HEK293T (cell line): Measurements from ENCODE around the gene STAG1.
"Not testable (repeated sequence)": the region's sequence is repeated elsewhere in the genome, so short reads cannot be mapped to it uniquely, and the experiment has no call there.

Experiments used
- CTCF ChIA-PET: fragments of 350-600 bp; formaldehyde crosslinking; extraction: SDS; loops from one replicate; lab custom pipeline; 2021; ENCODE audit warnings: antibody characterized with exemption, inconsistent platforms; lab: Yijun Ruan, JAX
- POLR2A ChIA-PET: fragments of 350-600 bp; formaldehyde crosslinking; extraction: SDS; loops from one replicate; lab custom pipeline; 2020; ENCODE audit warnings: antibody characterized with exemption, inconsistent platforms; lab: Yijun Ruan, JAX
- DNase-seq: peaks from one replicate; pipeline ENCODE4 v3.0.0; 2012; ENCODE audit warnings: mixed read lengths; ENCODE audit errors: extremely low spot score
- ARNT ChIP-seq: fragments of 450-650 bp; IDR thresholded peaks from 2 replicates; pipeline ENCODE4 v1.6.1; 2017; ENCODE audit warnings: mild to moderate bottlenecking
- BHLHE40 ChIP-seq: fragments of 450-650 bp; IDR thresholded peaks from 2 replicates; pipeline ENCODE4 v1.6.1; 2016; ENCODE audit warnings: mild to moderate bottlenecking, moderate library complexity, borderline replicate concordance
- CTBP1 ChIP-seq: fragments of 450-650 bp; IDR thresholded peaks from 2 replicates; pipeline ENCODE4 v1.6.1; 2016; ENCODE audit warnings: borderline replicate concordance
- ELF4 ChIP-seq: fragments of 450-650 bp; IDR thresholded peaks from 2 replicates; pipeline ENCODE4 v1.6.1; 2017; ENCODE audit warnings: antibody characterized with exemption
- FOXA1 ChIP-seq: fragments of 450-650 bp; IDR thresholded peaks from 2 replicates; pipeline ENCODE4 v1.6.1; 2016; ENCODE audit warnings: mild to moderate bottlenecking
- FOXK2 ChIP-seq: fragments of 450-650 bp; IDR thresholded peaks from 2 replicates; pipeline ENCODE4 v1.6.1; 2016; ENCODE audit warnings: mild to moderate bottlenecking
- FOXM1 ChIP-seq: fragments of 450-650 bp; IDR thresholded peaks from 2 replicates; pipeline ENCODE4 v1.6.1; 2017; ENCODE audit warnings: mild to moderate bottlenecking, borderline replicate concordance
- HDGF ChIP-seq: fragments of 450-650 bp; IDR thresholded peaks from 2 replicates; pipeline ENCODE4 v1.6.1; 2017; ENCODE audit warnings: antibody characterized with exemption, borderline replicate concordance
- L3MBTL2 ChIP-seq: fragments of 450-650 bp; conservative IDR thresholded peaks from 2 replicates; pipeline ENCODE4 v1.6.1; 2016; ENCODE audit warnings: mild to moderate bottlenecking
- LEF1 ChIP-seq: fragments of 450-650 bp; IDR thresholded peaks from 2 replicates; pipeline ENCODE4 v1.6.1; 2017; ENCODE audit warnings: mild to moderate bottlenecking, borderline replicate concordance
- NFRKB ChIP-seq: fragments of 450-650 bp; IDR thresholded peaks from 2 replicates; pipeline ENCODE4 v1.6.1; 2016; ENCODE audit warnings: mild to moderate bottlenecking, moderate library complexity
- SP1 ChIP-seq: fragments of 450-650 bp; IDR thresholded peaks from 2 replicates; pipeline ENCODE4 v1.6.1; 2017
- SUZ12 ChIP-seq: fragments of 450-650 bp; IDR thresholded peaks from 2 replicates; pipeline ENCODE4 v1.6.1; 2016; ENCODE audit warnings: mild to moderate bottlenecking
- TARDBP ChIP-seq: fragments of 450-650 bp; IDR thresholded peaks from 2 replicates; pipeline ENCODE4 v1.6.1; 2016
- ZNF384 ChIP-seq: fragments of 450-650 bp; IDR thresholded peaks from 2 replicates; pipeline ENCODE4 v1.6.1; 2016
- TF ChIP-seq, protein P1 (sequence below): fragments of 450-650 bp; IDR thresholded peaks from 2 replicates; pipeline ENCODE4 v1.6.1; 2016

The STAG1 gene

DNA sequence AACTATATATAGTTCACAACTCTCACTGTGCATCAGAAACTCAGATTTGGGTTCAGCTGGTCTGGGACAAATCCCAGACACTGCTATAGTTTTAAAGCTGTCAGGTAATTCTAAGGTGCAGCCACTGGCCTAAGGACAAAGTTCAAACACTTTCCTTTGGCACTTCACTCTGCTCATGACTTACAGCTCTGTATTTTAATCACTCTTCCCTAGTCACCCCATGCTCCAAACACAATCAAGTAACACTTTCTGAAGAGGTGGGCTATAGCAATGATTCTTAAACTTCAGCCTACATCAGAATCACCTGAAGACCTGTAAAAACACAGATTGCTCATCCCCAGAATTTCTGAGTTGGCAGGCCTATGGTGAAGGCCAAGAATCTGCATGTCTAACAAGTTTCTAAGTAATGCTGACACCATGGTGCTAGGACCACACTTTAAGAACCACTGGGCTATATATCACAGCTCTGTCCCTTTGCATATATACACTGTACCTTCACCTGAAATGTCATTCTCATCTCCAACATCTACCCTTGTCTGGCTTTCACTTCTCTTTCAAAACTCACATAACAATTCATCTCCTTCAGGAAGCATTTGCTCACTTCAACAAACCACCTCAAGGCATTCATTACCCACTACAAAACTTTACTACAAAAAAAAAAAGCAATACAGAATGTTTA lies 21.4 kb downstream of the STAG1 start:
- ChIA-PET POLR2A (interaction anchor here (0.8 to 3.4 kb wide), 2 partner anchors 18 to 22 kb away, joined by 3 to 10 read pairs; partner anchors contain the start of gene STAG1), CTCF (interaction anchor here (0.9 kb wide), 1 partner anchor 22 kb away, joined by 4 read pairs; the partner anchor contains the start of gene STAG1)
- TF ChIP-seq BHLHE40 (no peak), FOXM1 (no peak), SUZ12 (no peak), ARNT (no peak), SP1 (no peak), L3MBTL2 (no peak), TARDBP (no peak), NFRKB (no peak), LEF1 (no peak), HDGF (no peak), CTBP1 (no peak), FOXA1 (no peak), FOXK2 (no peak), ZNF384 (no peak), ELF4 (no peak)
- TF ChIP-seq, protein P1, sequence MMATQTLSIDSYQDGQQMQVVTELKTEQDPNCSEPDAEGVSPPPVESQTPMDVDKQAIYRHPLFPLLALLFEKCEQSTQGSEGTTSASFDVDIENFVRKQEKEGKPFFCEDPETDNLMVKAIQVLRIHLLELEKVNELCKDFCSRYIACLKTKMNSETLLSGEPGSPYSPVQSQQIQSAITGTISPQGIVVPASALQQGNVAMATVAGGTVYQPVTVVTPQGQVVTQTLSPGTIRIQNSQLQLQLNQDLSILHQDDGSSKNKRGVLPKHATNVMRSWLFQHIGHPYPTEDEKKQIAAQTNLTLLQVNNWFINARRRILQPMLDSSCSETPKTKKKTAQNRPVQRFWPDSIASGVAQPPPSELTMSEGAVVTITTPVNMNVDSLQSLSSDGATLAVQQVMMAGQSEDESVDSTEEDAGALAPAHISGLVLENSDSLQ, result no peak
- no peak for DNase-seq

DNA sequence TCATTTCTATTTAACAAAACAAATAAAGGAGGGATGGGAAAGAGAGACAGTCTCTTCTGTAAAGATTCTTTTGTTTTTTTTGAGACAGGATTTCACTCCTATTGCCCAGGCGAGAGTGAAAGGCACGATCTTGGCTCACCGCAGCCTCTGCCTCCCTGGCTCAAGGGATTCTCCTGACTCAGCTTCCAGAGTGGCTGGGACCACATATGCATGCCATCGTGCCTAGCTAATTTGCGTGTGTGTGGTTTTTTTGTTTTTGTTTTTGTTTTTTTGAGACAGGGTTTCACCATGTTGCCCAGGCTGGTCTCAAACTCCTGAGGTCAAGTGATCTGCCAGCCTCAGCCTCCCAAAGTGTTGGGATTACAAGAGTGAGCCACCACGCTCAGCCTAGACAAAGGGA lies 23.3 kb downstream of the STAG1 start:
- CTCF ChIA-PET, result no interaction called here
- TF ChIP-seq SUZ12 (no peak), FOXM1 (no peak), ZNF384 (no peak), L3MBTL2 (no peak), SP1 (no peak), CTBP1 (no peak), FOXK2 (no peak), FOXA1 (no peak), LEF1 (no peak), TARDBP (no peak), BHLHE40 (no peak), HDGF (no peak), ARNT (no peak), NFRKB (no peak), ELF4 (no peak)
- TF ChIP-seq, protein P1, result no peak
- POLR2A ChIA-PET, result no interaction called here
- no peak for DNase-seq

DNA sequence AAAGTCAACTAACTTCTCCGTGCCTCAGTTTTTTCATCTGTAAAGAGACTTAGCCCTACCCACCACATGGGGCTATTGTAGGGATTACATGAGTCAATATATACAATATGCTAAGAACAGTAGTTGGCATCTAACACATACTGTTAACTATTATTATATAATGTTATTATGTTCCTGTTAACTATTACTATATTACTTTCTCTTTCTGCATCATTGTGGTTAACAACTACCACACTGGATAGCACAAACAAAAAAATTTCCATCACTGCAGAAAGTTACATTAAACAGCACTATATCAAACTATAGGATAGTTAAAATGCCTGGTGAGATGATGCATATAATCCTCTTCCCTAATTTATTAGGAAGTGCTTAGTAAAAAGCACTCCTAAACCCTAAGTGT lies 23.7 kb downstream of the STAG1 start:
- POLR2A ChIA-PET, result no interaction called here
- TF ChIP-seq FOXK2, result no peak
- TF ChIP-seq BHLHE40, result no peak
- no peak for TF ChIP-seq FOXM1
- no peak for TF ChIP-seq NFRKB
- no peak for DNase-seq
- CTCF ChIA-PET, result no interaction called here

DNA sequence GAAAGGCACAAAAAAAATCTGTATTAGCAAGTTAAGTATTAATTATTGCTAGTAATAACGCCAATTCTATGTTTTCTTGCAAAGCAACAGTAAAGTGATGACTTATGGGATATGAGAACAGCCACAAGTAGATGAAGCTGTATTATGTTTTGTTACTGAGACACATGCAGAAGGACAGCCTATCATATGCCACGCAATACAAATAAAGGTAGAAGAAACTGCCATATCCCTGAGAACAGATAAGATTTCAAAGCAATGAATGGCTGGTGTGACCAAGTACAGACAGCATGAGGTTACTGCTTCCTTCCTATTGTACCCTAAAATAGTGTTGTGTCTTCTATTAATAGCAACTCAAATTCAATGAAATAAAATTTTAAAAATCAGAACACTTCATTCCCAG lies 26.7 kb downstream of the STAG1 start:
- ChIA-PET CTCF (no interaction called here), POLR2A (interaction anchor here (1.5 kb wide), 1 partner anchor 24 kb away, joined by 5 read pairs; no protein-coding TSS in a partner anchor)
- no peak for TF ChIP-seq FOXK2
- no peak for TF ChIP-seq BHLHE40
- TF ChIP-seq LEF1, result no peak
- TF ChIP-seq, protein P1, result no peak
- TF ChIP-seq ARNT, result no peak
- no peak for TF ChIP-seq NFRKB
- TF ChIP-seq ZNF384, result no peak
- no peak for TF ChIP-seq ELF4
- no peak for TF ChIP-seq FOXA1
- DNase-seq, result no peak

DNA sequence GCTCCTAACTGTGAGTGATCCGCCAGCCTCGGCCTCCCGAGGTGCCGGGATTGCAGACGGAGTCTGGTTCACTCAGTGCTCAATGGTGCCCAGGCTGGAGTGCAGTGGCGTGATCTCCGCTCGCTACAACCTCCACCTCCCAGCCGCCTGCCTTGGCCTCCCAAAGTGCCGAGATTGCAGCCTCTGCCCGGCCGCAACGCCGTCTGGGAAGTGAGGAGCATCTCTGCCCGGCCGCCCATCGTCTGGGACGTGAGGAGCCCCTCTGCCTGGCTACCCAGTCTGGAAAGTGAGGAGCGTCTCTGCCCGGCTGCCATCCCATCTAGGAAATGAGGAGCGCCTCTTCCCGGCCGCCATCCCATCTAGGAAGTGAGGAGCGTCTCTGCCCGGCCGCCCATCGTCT lies 29.3 kb downstream of the STAG1 start:
- CTCF ChIA-PET, DNase-seq, POLR2A ChIA-PET: not testable (repeated sequence)

DNA sequence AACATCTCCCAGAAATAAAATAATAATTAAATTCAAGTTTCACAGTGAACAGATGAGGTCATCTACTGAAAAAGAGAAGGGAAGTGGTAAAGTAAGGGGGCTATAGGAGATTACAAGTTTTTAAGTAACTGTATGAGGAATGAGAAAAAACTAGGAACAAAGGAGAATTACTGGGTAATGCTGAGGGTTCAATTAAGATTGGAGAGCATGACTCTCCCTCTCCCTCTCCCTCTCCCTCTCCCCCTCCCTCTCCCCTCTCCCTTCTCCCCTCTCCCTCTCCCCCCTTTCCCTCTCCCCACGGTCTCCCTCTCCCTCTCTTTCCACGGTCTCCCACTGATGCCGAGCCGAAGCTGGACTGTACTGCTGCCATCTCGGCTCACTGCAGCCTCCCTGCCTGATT lies 29.8 kb downstream of the STAG1 start:
- POLR2A ChIA-PET, DNase-seq, CTCF ChIA-PET: not testable (repeated sequence)

DNA sequence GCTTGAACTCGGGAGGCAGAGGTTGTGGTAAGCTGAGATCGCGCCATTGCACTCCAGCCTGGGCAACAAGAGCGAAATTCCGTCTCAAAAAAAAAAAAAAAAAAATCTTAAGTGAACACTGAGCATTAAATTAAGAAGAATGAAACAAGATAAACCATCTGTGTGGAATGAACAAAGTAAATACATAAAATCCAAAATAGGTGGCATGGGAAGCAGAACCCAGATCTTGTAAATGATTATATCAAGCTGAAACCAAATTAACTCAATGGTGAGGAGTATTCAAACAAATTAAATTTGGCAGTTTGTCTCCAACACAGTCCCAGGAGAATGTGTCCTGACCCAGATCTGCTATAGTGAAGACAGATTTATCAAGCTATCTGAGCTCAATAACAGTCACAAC lies 32.1 kb downstream of the STAG1 start:
- CTCF ChIA-PET, result no interaction called here
- no peak for DNase-seq
- TF ChIP-seq HDGF (no peak), ZNF384 (no peak), CTBP1 (no peak), SP1 (no peak), NFRKB (no peak), FOXA1 (no peak), FOXK2 (no peak), ARNT (no peak), BHLHE40 (no peak), L3MBTL2 (no peak), ELF4 (no peak), FOXM1 (no peak), TARDBP (no peak), LEF1 (no peak), SUZ12 (no peak)
- TF ChIP-seq, protein P1, result no peak
- POLR2A ChIA-PET, result interaction anchor here (1.0 kb wide), 1 partner anchor 32 kb away, joined by 4 read pairs; the partner anchor contains the start of gene STAG1
